K562 (cell line): Measurements from ENCODE around the gene TMPRSS9. TPM values are rescaled to one million over a fixed set of nuclear protein-coding genes. Genes with fewer than 3 reads are reported as not detected.

ENCODE experiments used
- AFF4 ChIP-seq: sonication (generic); formaldehyde crosslinking; IDR thresholded peaks from 2 replicates; pipeline ENCODE4 v1.8.0; 2023; ENCODE audit warnings: mild to moderate bottlenecking, missing genetic modification reagents
- ARID3B ChIP-seq: fragments of 250-450 bp; sonication (Bioruptor Pico); IDR thresholded peaks from 2 replicates; pipeline ENCODE4 v1.4.0; 2020; ENCODE audit warnings: borderline replicate concordance
- BRD4 ChIP-seq: fragments of 200-600 bp; sonication (generic); IDR thresholded peaks from 2 replicates; pipeline ENCODE4 v1.6.1; 2017; ENCODE audit warnings: inconsistent platforms
- DNMT1 ChIP-seq: fragments of 450-650 bp; IDR thresholded peaks from 2 replicates; pipeline ENCODE4 v1.6.1; 2016; ENCODE audit warnings: antibody characterized with exemption, mild to moderate bottlenecking
- ELF4 ChIP-seq: fragments of 450-650 bp; formaldehyde crosslinking; IDR thresholded peaks from 2 replicates; pipeline ENCODE4 v1.4.0; 2022; ENCODE audit warnings: missing genetic modification characterization
- HDAC1 ChIP-seq, 2 experiments: fragments of 450-650 bp; IDR thresholded peaks; 2 replicates each; pipeline ENCODE4 v1.6.1; 2016 to 2017; ENCODE audit warnings: inconsistent platforms in 1 of 2, mild to moderate bottlenecking in 1 of 2, moderate library complexity in 1 of 2
- KDM5B ChIP-seq: fragments of 200-600 bp; sonication (generic); IDR thresholded peaks from 2 replicates; pipeline ENCODE4 v1.6.1; 2012; ENCODE audit warnings: low read depth, mild to moderate bottlenecking, moderate library complexity, low read length, control low read depth, inconsistent platforms; ENCODE audit not compliant: insufficient replicate concordance
- MAZ ChIP-seq, 2 experiments: fragments of 450-650 bp in 1 of 2; sonication (generic) in 1 of 2; formaldehyde crosslinking; IDR thresholded peaks in 1 of 2; conservative IDR thresholded peaks in 1 of 2; 2 replicates each; pipeline versions ENCODE4 v1.4.0 to v1.5.0; 2020; ENCODE audit warnings: mild to moderate bottlenecking in 1 of 2, missing genetic modification reagents in 1 of 2
- NBN ChIP-seq: fragments of 450-650 bp; IDR thresholded peaks from 2 replicates; pipeline ENCODE4 v1.6.1; 2016; ENCODE audit warnings: low read depth, mild to moderate bottlenecking
- RBM34 ChIP-seq: fragments of 200-400 bp; formaldehyde crosslinking; IDR thresholded peaks from 2 replicates; pipeline ENCODE4 v1.6.1; 2018; ENCODE audit warnings: low read length, borderline replicate concordance; ENCODE audit not compliant: insufficient read depth
- SMAD2 ChIP-seq: fragments of 150-350 bp; IDR thresholded peaks from 2 replicates; pipeline ENCODE4 v1.6.1; 2014; ENCODE audit warnings: low read depth, mild to moderate bottlenecking, low read length
- TEAD2 ChIP-seq: fragments of 450-650 bp; IDR thresholded peaks from 2 replicates; pipeline ENCODE4 v1.6.1; 2016; ENCODE audit warnings: missing genetic modification characterization, control low read depth, missing compliant biosample characterization
- U2AF2 ChIP-seq: fragments of 200-400 bp; formaldehyde crosslinking; optimal IDR thresholded peaks from 2 replicates; pipeline ENCODE3; 2017; ENCODE audit warnings: low read depth, mild to moderate bottlenecking, low read length
- ZBTB17 ChIP-seq: fragments of 450-650 bp; formaldehyde crosslinking; IDR thresholded peaks from 2 replicates; pipeline ENCODE4 v1.4.0; 2020; ENCODE audit warnings: mild to moderate bottlenecking
- ZNF263 ChIP-seq: sonication (generic); formaldehyde crosslinking; IDR thresholded peaks from 2 replicates; pipeline ENCODE4 v1.8.0; 2022; ENCODE audit warnings: mild to moderate bottlenecking, missing genetic modification reagents, borderline replicate concordance
- ZNF507 ChIP-seq: conservative IDR thresholded peaks from 2 replicates; pipeline ENCODE4 v1.6.1; 2017; ENCODE audit warnings: missing genetic modification characterization, missing compliant biosample characterization
- ZNF586 ChIP-seq: fragments of 450-650 bp; formaldehyde crosslinking; conservative IDR thresholded peaks from 2 replicates; pipeline ENCODE4 v1.4.0; 2020; ENCODE audit warnings: mild to moderate bottlenecking, moderate library complexity
- polyA plus RNA-seq, 8 experiments: library from polyadenylated mRNA; depleted of rRNA in 4 of 8; stranded (reverse) in 5 of 8; unstranded in 3 of 8; fragments of >200 nt; fragmentation: Nextera tagmentation in 2 of 8; fragmentation: Illumina TruSeq in 1 of 8; extraction: Ambion mirVana in 2 of 8; extraction: Trizol in 1 of 8; gene quantifications; 2 replicates each; pipeline versions ENCODE4 v1.2.1 to v1.2.3, GENCODE V29; 2011 to 2014; ENCODE audit warnings: inconsistent platforms in 1 of 8, missing spikeins in 1 of 8
- total RNA-seq, 7 experiments: library from RNA; depleted of rRNA in 6 of 7; stranded (reverse); fragments of >200 nt in 6 of 7; fragmentation: Illumina TruSeq in 2 of 7; extraction: Trizol in 2 of 7; gene quantifications; 2 replicates each; pipeline versions ENCODE4 v1.2.1 to v1.2.3, GENCODE V29; 2011 to 2021; ENCODE audit warnings: low replicate concordance in 1 of 7

TMPRSS9 gene
- total and polyA plus RNA-seq, 9 of the 15 experiments (the other 6 are each of a cell fraction or from before 2014, with no cell fraction given) = 0.01 to 0.03 TPM; not detected in 7

GRCh38 chr19:2328401-2329148, 31.5 kb upstream of the TMPRSS9 start, which contains the start of the genes LSM7 and SPPL2B (continued):
- no peak for TF ChIP-seq ZNF507
- TF ChIP-seq SMAD2 = no peak
- TF ChIP-seq ELF4 = no peak
- TF ChIP-seq ZBTB17 (CRISPR knock-in tag) = no peak
- TF ChIP-seq ARID3B (CRISPR knock-in tag) = no peak
- TF ChIP-seq TEAD2 = no peak
- TF ChIP-seq U2AF2 = no peak
- TF ChIP-seq NBN = no peak
- no peak; the same call in 1 of the 2 replicates for TF ChIP-seq DNMT1
- TF ChIP-seq AFF4 (CRISPR knock-in tag) = no peak
- TF ChIP-seq HDAC1 (IDR thresholded peaks at IDR 0.05) = peak in 1 of 2 experiments; percentile 86; a peak in 3 of 4 replicates
- TF ChIP-seq ZNF586 (CRISPR knock-in tag) = no peak
- TF ChIP-seq RBM34 = peak; percentile 86; the same call in 1 of the 2 replicates
- TF ChIP-seq ZNF263 = no peak
- TF ChIP-seq MAZ (CRISPR knock-in tag; conservative IDR thresholded peaks at IDR 0.05 in 1 of 2, IDR thresholded peaks at IDR 0.05 in 1 of 2) = peak in 1 of 2 experiments; percentile 37; a peak in 1 of 4 replicates
- peak; percentile 75; the same call in 1 of the 2 replicates for TF ChIP-seq BRD4
- TF ChIP-seq KDM5B = peak; percentile 93
